Hepatocyte (in vitro differentiated cells): ENCODE data around the gene MVB12A. TPM values are rescaled to one million over a fixed set of nuclear protein-coding genes. Genes with fewer than 3 reads are reported as not detected.

Experiments
- DNase-seq: peaks from one replicate; pipeline ENCODE4 v3.0.0-alpha.2; 2016; ENCODE audit warnings: low spot score
- H2AFZ ChIP-seq: fragments of 200-600 bp; sonication (generic); 2 replicates; pipeline ENCODE4 v1.6.0; 2016; ENCODE audit warnings: antibody characterized with exemption, mild to moderate bottlenecking
- H3K27ac ChIP-seq: fragments of 200-600 bp; sonication (generic); 2 replicates; pipeline ENCODE4 v1.5.1; 2016; ENCODE audit warnings: mild to moderate bottlenecking
- H3K27me3 ChIP-seq: fragments of 200-600 bp; sonication (generic); 2 replicates; pipeline ENCODE4 v1.6.1; 2016
- H3K36me3 ChIP-seq: fragments of 200-600 bp; sonication (generic); replicated peaks from 2 replicates; pipeline ENCODE4 v1.5.1; 2016; ENCODE audit warnings: low read depth; ENCODE audit not compliant: insufficient read depth
- H3K4me1 ChIP-seq: fragments of 200-600 bp; sonication (generic); 2 replicates; pipeline ENCODE4 v1.5.1; 2016; ENCODE audit warnings: mild to moderate bottlenecking, moderate library complexity; ENCODE audit not compliant: insufficient read depth
- H3K4me2 ChIP-seq: fragments of 200-600 bp; sonication (generic); 2 replicates; pipeline ENCODE4 v1.6.0; 2016
- H3K4me3 ChIP-seq: fragments of 200-600 bp; sonication (generic); 2 replicates; pipeline ENCODE4 v1.5.1; 2016; ENCODE audit warnings: mild to moderate bottlenecking
- H3K79me2 ChIP-seq: fragments of 200-600 bp; sonication (generic); 2 replicates; pipeline ENCODE4 v1.6.0; 2017; ENCODE audit warnings: mild to moderate bottlenecking
- H3K9me2 ChIP-seq: fragments of 200-600 bp; sonication (generic); replicated peaks from 2 replicates; pipeline ENCODE4 v1.6.0; 2017; ENCODE audit warnings: mild to moderate bottlenecking; ENCODE audit not compliant: insufficient read depth
- H3K9me3 ChIP-seq: fragments of 200-600 bp; sonication (generic); 2 replicates; pipeline ENCODE4 v1.5.1; 2016; ENCODE audit warnings: low read depth, mild to moderate bottlenecking
- H4K20me1 ChIP-seq: fragments of 200-600 bp; sonication (generic); 2 replicates; pipeline ENCODE4 v1.6.0; 2016; ENCODE audit warnings: mild to moderate bottlenecking; ENCODE audit not compliant: insufficient read depth, poor library complexity, severe bottlenecking
- CTCF ChIP-seq: fragments of 200-600 bp; sonication (generic); IDR thresholded peaks from 2 replicates; pipeline ENCODE4 v1.5.1; 2016; ENCODE audit warnings: antibody characterized with exemption, mild to moderate bottlenecking; ENCODE audit not compliant: poor library complexity
- EZH2 ChIP-seq: fragments of 200-600 bp; sonication (generic); IDR thresholded peaks from 2 replicates; pipeline ENCODE4 v1.6.1; 2016; ENCODE audit warnings: antibody characterized with exemption, mild to moderate bottlenecking, borderline replicate concordance
- EZH2phosphoT487 ChIP-seq: fragments of 200-600 bp; sonication (generic); IDR thresholded peaks from one replicate; pipeline ENCODE4 v1.6.1; 2018; ENCODE audit warnings: antibody characterized with exemption, mild to moderate bottlenecking, low read depth, moderate library complexity; ENCODE audit not compliant: unreplicated experiment, severe bottlenecking
- WGBS: methylation state at CpG from one replicate; pipeline ENCODE4 v1.1.6; 2016; ENCODE audit warnings: low lambda C conversion rate; ENCODE audit errors: missing lambda C conversion rate; 5-methylcytosine and 5-hydroxymethylcytosine counted together
- polyA plus RNA-seq: library from polyadenylated mRNA; unstranded; fragments of >200 nt; fragmentation: Nextera tagmentation; extraction: Ambion mirVana; gene quantifications from 2 replicates; pipeline ENCODE4 v1.2.1, GENCODE V29; 2016
- total RNA-seq: library from RNA; depleted of rRNA; stranded (reverse); fragments of >200 nt; gene quantifications from 2 replicates; pipeline ENCODE4 v1.2.3, GENCODE V29; 2014

Gene MVB12A
- total and polyA plus RNA-seq, 2 experiments from 2014 or later: 36.1 to 65.2 TPM

- H3K4me3 ChIP-seq: no peak overlapping the region
- peak overlapping the region; percentile 94 for H3K4me2 ChIP-seq
- peak overlapping the region; percentile 81 for H2AFZ ChIP-seq
- H3K27me3 ChIP-seq: no peaks in the 10 kb centered on the region
- H3K27ac ChIP-seq: peak overlapping the region; percentile 84
- DNase-seq: no peak
- no peaks in the 10 kb centered on the region for H3K9me3 ChIP-seq
- 75% methylated on average over 25 of the region's 25 CpGs for WGBS
- H3K36me3 ChIP-seq: no peaks in the 10 kb centered on the region
- H3K79me2 ChIP-seq: peaks cover 12% of the 10 kb centered on the region
- H4K20me1 ChIP-seq: no peaks in the 10 kb centered on the region
- H3K4me1 ChIP-seq: peaks cover 15% of the 10 kb centered on the region
- H3K9me2 ChIP-seq: no peaks in the 10 kb centered on the region
- TF ChIP-seq CTCF (no peak), EZH2 (no peak), EZH2phosphoT487 (no peak)
Measured at GRCh38 chr19:17468302-17469091, 48.6 kb downstream of the MVB12A start.

GRCh38 chr19:17469092-17469480 is 49.2 kb downstream of the MVB12A start:
- H2AFZ ChIP-seq: peak overlapping the region; percentile 81
- 5% methylated on average over 19 of the region's 19 CpGs for WGBS
- TF ChIP-seq EZH2: no peak
- TF ChIP-seq EZH2phosphoT487: no peak
- TF ChIP-seq CTCF: no peak
- no peaks in the 10 kb centered on the region for H3K9me2 ChIP-seq
- H3K79me2 ChIP-seq: peaks cover 12% of the 10 kb centered on the region
- H3K4me2 ChIP-seq: peak overlapping the region; percentile 94
- peak overlapping the region; percentile 40 for H3K4me3 ChIP-seq
- peak overlapping the region; percentile 84 for H3K27ac ChIP-seq
- no peaks in the 10 kb centered on the region for H3K9me3 ChIP-seq
- H3K4me1 ChIP-seq: peaks cover 15% of the 10 kb centered on the region
- H4K20me1 ChIP-seq: no peaks in the 10 kb centered on the region
- no peaks in the 10 kb centered on the region for H3K27me3 ChIP-seq
- H3K36me3 ChIP-seq: no peaks in the 10 kb centered on the region
- DNase-seq: no peak

DNA sequence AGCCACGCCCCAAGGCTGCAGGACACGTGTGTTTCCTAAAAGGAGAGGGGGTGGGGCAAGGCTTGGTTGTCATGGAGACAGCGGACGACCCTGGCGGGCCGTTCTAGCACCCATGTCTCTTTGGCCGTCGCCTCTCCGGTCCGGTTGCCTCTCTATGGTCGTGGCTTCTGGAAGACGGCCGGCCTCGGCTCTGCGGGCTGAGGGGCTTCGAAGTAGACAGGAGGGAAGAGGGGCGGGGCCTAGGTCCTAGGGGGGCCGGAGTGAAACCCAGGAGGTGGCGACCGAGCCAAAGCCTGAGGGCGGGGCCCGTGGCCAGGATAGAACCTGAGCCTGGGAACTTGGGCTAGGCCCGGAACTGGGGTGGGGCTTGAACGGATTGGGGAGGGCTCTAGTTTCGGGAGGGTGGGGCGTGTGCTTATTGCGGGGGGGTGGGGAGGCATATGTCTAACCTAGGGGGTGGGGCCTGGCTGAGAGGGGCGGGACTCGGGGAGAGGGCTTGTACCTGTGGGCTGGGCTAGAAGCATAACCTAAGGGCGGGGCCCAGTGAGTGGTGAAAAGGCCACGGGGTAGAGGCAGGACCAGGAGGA is 49.7 kb downstream of the MVB12A start:
- peaks cover 15% of the 10 kb centered on the region for H3K4me1 ChIP-seq
- TF ChIP-seq EZH2: no peak
- TF ChIP-seq EZH2phosphoT487: no peak
- no peak for TF ChIP-seq CTCF
- no peaks in the 10 kb centered on the region for H3K36me3 ChIP-seq
- WGBS: 3% methylated on average over 16 of the region's 31 CpGs
- H3K9me2 ChIP-seq: no peaks in the 10 kb centered on the region
- no peaks in the 10 kb centered on the region for H3K27me3 ChIP-seq
- H3K9me3 ChIP-seq: no peaks in the 10 kb centered on the region
- peak overlapping the region; percentile 40 for H3K4me3 ChIP-seq
- H2AFZ ChIP-seq: peak overlapping the region; percentile 81
- H3K4me2 ChIP-seq: peak overlapping the region; percentile 94
- peaks cover 12% of the 10 kb centered on the region for H3K79me2 ChIP-seq
- no peaks in the 10 kb centered on the region for H4K20me1 ChIP-seq
- DNase-seq: peak; percentile 96
- peak overlapping the region; percentile 84 for H3K27ac ChIP-seq
